ENCODE data around the gene MED26. TPM values are rescaled to one million over a fixed set of nuclear protein-coding genes. Genes with fewer than 3 reads are reported as not detected.
"Not testable (repeated sequence)": the region's sequence is repeated elsewhere in the genome, so short reads cannot be mapped to it uniquely, and the experiment has no call there.

The MED26 gene
- total RNA-seq, 1 experiment from 2014 or later: 15.6 TPM

DNA sequence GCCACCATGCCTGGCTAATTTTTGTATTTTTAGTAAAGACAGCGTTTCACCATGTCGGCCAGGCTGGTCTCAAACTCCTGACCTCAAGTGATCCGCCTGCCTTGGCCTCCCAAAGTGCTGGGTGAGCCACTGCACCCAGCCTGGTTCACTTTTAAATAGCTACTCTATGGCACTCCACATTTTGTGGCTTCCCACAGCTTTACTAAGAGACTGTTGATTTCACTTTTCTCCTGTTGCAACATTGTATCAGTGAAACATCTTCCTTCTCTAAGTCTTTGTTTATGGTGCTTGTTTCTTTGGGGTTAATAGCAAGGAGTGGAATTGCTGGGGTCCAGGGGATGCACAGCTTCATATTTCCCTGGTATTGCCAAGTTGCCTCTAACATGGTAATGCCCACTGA is 45.2 kb upstream of the MED26 start:
- no peak for DNase-seq (ENCODE audit: low spot score)
- Histone ChIP-seq H3K9me3 (ENCODE audit: low read depth, low read length, poor library complexity, severe bottlenecking) (no peaks in the 10 kb centered on the region), H3K4me1 (ENCODE audit: insufficient read depth, low read length, poor library complexity, severe bottlenecking) (no peaks in the 10 kb centered on the region), H3K27me3 (replicated peaks; ENCODE audit: insufficient read depth, low read depth, low read length, poor library complexity) (no peaks in the 10 kb centered on the region), H3K36me3 (ENCODE audit: insufficient read depth, low read length, poor library complexity, severe bottlenecking) (no peaks in the 10 kb centered on the region), H3K27ac (ENCODE audit: low read depth, low read length, poor library complexity, severe bottlenecking) (no peak overlapping the region), H3K4me3 (ENCODE audit: low read depth, low read length, poor library complexity, severe bottlenecking) (no peak overlapping the region)
- ChIA-PET POLR2A (ENCODE audit: low non-redundant PET) (no interaction called here), CTCF (interaction anchor here (0.6 kb wide), 2 partner anchors 11 to 232 kb away, joined by 3 to 17 read pairs; no protein-coding TSS in a partner anchor)
- intact Hi-C loops (cut with micrococcal nuclease; ENCODE audit: unreplicated experiment): no loop called here
- BruUV-seq (replicated peaks): no TSS peak
- no peak for TF ChIP-seq EZH2 (IDR thresholded peaks at IDR 0.05; ENCODE audit: borderline replicate concordance, low read depth, low read length, poor library complexity, severe bottlenecking)
- TF ChIP-seq, protein P1, sequence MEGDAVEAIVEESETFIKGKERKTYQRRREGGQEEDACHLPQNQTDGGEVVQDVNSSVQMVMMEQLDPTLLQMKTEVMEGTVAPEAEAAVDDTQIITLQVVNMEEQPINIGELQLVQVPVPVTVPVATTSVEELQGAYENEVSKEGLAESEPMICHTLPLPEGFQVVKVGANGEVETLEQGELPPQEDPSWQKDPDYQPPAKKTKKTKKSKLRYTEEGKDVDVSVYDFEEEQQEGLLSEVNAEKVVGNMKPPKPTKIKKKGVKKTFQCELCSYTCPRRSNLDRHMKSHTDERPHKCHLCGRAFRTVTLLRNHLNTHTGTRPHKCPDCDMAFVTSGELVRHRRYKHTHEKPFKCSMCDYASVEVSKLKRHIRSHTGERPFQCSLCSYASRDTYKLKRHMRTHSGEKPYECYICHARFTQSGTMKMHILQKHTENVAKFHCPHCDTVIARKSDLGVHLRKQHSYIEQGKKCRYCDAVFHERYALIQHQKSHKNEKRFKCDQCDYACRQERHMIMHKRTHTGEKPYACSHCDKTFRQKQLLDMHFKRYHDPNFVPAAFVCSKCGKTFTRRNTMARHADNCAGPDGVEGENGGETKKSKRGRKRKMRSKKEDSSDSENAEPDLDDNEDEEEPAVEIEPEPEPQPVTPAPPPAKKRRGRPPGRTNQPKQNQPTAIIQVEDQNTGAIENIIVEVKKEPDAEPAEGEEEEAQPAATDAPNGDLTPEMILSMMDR (conservative IDR thresholded peaks at IDR 0.05; ENCODE audit: low read depth, low read length): no peak

DNA sequence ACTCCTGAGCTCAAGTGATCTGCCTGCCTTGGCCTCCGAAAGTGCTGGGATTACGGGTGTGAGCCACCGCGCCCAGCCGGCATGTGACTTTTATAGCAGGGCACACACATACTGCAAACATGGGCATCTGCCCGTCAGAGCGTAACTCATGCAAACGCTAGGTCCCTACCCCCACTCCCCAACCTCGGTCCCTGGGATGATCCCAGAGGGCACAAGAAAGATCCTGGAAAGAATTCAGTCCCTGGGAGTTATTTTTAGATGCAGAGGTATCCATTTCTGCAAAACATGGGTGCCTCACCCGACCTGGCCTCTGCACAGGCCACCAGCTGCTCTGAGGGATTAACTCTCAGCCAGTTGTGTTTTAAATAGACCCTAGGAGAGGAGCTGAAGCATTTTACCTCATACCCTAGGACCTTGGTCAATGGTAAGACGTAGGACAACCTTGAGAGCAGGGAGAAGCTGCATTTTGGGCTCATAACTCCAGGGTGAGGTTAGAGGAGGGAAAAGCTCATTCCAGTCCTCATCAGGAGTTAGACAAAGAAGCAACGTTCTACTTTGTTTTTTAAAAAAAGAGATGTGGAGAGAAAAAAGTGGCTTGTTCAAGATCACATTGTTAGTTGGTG is 43.8 kb upstream of the MED26 start:
- no peak for DNase-seq (ENCODE audit: low spot score)
- Histone ChIP-seq H3K27me3 (replicated peaks; ENCODE audit: insufficient read depth, low read depth, low read length, poor library complexity) (no peaks in the 10 kb centered on the region), H3K4me3 (ENCODE audit: low read depth, low read length, poor library complexity, severe bottlenecking) (no peak overlapping the region), H3K9me3 (ENCODE audit: low read depth, low read length, poor library complexity, severe bottlenecking) (no peaks in the 10 kb centered on the region), H3K27ac (ENCODE audit: low read depth, low read length, poor library complexity, severe bottlenecking) (no peak overlapping the region), H3K36me3 (ENCODE audit: insufficient read depth, low read length, poor library complexity, severe bottlenecking) (no peaks in the 10 kb centered on the region), H3K4me1 (ENCODE audit: insufficient read depth, low read length, poor library complexity, severe bottlenecking) (no peaks in the 10 kb centered on the region)
- intact Hi-C loops (cut with micrococcal nuclease; ENCODE audit: unreplicated experiment): no loop called here
- POLR2A ChIA-PET (ENCODE audit: low non-redundant PET): no interaction called here
- BruUV-seq (replicated peaks): no TSS peak
- CTCF ChIA-PET: no interaction called here
- TF ChIP-seq EZH2 (IDR thresholded peaks at IDR 0.05; ENCODE audit: borderline replicate concordance, low read depth, low read length, poor library complexity, severe bottlenecking): no peak
- TF ChIP-seq, protein P1 (conservative IDR thresholded peaks at IDR 0.05; ENCODE audit: low read depth, low read length): no peak

DNA sequence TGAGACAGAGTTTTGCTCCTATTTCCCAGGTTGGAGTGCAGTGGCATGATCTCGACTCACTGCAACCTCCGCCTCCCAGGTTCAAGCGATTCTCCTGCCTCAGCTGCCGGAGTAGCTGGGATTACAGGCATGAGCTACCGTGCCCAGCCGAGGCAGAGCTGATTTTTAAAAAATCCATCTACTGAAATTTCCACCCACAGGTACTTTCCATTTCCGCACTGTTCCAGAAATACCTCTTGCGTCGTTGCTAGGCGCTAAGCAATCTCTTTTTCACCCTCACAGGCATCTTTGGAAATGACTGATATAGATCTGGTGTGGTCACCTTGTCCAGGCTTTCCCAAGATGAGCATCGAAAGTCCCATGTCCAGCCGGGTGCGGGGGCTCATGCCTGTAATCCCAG is 42.3 kb upstream of the MED26 start:
- H3K27me3 ChIP-seq (replicated peaks; ENCODE audit: insufficient read depth, low read depth, low read length, poor library complexity): no peaks in the 10 kb centered on the region
- no peaks in the 10 kb centered on the region for H3K4me1 ChIP-seq (ENCODE audit: insufficient read depth, low read length, poor library complexity, severe bottlenecking)
- ChIA-PET CTCF (no interaction called here), POLR2A (ENCODE audit: low non-redundant PET) (no interaction called here)
- BruUV-seq (replicated peaks): no TSS peak
- TF ChIP-seq, protein P1 (conservative IDR thresholded peaks at IDR 0.05; ENCODE audit: low read depth, low read length): no peak
- no peak for TF ChIP-seq EZH2 (IDR thresholded peaks at IDR 0.05; ENCODE audit: borderline replicate concordance, low read depth, low read length, poor library complexity, severe bottlenecking)
- H3K36me3 ChIP-seq (ENCODE audit: insufficient read depth, low read length, poor library complexity, severe bottlenecking): no peaks in the 10 kb centered on the region
- intact Hi-C loops (cut with micrococcal nuclease; ENCODE audit: unreplicated experiment): no loop called here
- H3K27ac ChIP-seq (ENCODE audit: low read depth, low read length, poor library complexity, severe bottlenecking): no peak overlapping the region
- DNase-seq (ENCODE audit: low spot score): no peak
- no peaks in the 10 kb centered on the region for H3K9me3 ChIP-seq (ENCODE audit: low read depth, low read length, poor library complexity, severe bottlenecking)
- H3K4me3 ChIP-seq (ENCODE audit: low read depth, low read length, poor library complexity, severe bottlenecking): no peak overlapping the region

DNA sequence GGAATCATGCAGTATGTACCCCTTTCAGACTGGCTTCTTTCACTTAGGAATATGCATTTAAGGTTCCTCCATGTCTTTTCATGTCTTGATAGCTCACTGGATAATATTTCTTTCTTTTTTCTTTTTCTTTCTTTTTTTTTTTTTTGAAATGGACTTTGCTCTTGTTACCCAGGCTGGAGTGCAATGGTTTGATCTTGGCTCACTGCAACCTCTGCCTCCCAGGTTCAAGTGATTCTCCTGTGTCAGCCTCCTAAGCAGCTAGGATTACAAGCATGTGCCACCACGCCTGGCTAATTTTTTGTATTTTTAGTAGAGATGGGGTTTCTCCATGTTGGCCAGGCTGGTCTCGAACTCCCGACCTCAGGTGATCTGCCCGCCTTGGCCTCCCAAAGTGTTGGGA is 40.7 kb upstream of the MED26 start:
- H3K27ac ChIP-seq (ENCODE audit: low read depth, low read length, poor library complexity, severe bottlenecking); CTCF ChIA-PET; BruUV-seq (replicated peaks); H3K36me3 ChIP-seq (ENCODE audit: insufficient read depth, low read length, poor library complexity, severe bottlenecking); POLR2A ChIA-PET (ENCODE audit: low non-redundant PET); DNase-seq (ENCODE audit: low spot score); intact Hi-C loops (cut with micrococcal nuclease; ENCODE audit: unreplicated experiment); H3K4me3 ChIP-seq (ENCODE audit: low read depth, low read length, poor library complexity, severe bottlenecking); H3K9me3 ChIP-seq (ENCODE audit: low read depth, low read length, poor library complexity, severe bottlenecking); H3K4me1 ChIP-seq (ENCODE audit: insufficient read depth, low read length, poor library complexity, severe bottlenecking); H3K27me3 ChIP-seq (replicated peaks; ENCODE audit: insufficient read depth, low read depth, low read length, poor library complexity): not testable (repeated sequence)

Data from A673 (cell line).